Ishikawa (cell line): Measurements from ENCODE around the gene POU2F2.

Source experiments
- CEBPB ChIP-seq: IDR thresholded peaks from 2 replicates; pipeline ENCODE4 v1.6.1; 2012
- CREB1 ChIP-seq: IDR thresholded peaks from 2 replicates; pipeline ENCODE4 v1.6.1; 2012; ENCODE audit warnings: low read depth
- EGR1 ChIP-seq: IDR thresholded peaks from 2 replicates; pipeline ENCODE4 v1.6.1; 2012
- EP300 ChIP-seq: IDR thresholded peaks from 2 replicates; pipeline ENCODE4 v1.6.1; 2012; ENCODE audit warnings: borderline replicate concordance
- FOXM1 ChIP-seq: IDR thresholded peaks from 2 replicates; pipeline ENCODE4 v1.6.1; 2012; ENCODE audit warnings: low read depth, borderline replicate concordance
- MAX ChIP-seq: IDR thresholded peaks from 2 replicates; pipeline ENCODE4 v1.6.1; 2012
- NFIC ChIP-seq: IDR thresholded peaks from 2 replicates; pipeline ENCODE4 v1.6.1; 2012
- RAD21 ChIP-seq: IDR thresholded peaks from 2 replicates; pipeline ENCODE4 v1.6.1; 2012; ENCODE audit warnings: low read depth
- TAF1 ChIP-seq: IDR thresholded peaks from 2 replicates; pipeline ENCODE4 v1.6.1; 2012; ENCODE audit warnings: low read depth, mild to moderate bottlenecking
- TCF12 ChIP-seq: IDR thresholded peaks from 2 replicates; pipeline ENCODE4 v1.6.1; 2012; ENCODE audit warnings: low read depth
- TEAD4 ChIP-seq: IDR thresholded peaks from 2 replicates; pipeline ENCODE4 v1.6.1; 2012
- YY1 ChIP-seq: IDR thresholded peaks from 2 replicates; pipeline ENCODE4 v1.6.1; 2012; ENCODE audit warnings: low read depth
- ZBTB7A ChIP-seq: IDR thresholded peaks from 2 replicates; pipeline ENCODE4 v1.6.1; 2012; ENCODE audit warnings: low read depth
- TF ChIP-seq, protein P1 (sequence below): IDR thresholded peaks from 2 replicates; pipeline ENCODE4 v1.6.1; 2012
- TF ChIP-seq, protein P2 (sequence below): IDR thresholded peaks from 2 replicates; pipeline ENCODE4 v1.6.1; 2012; ENCODE audit warnings: low read depth, mild to moderate bottlenecking

Gene POU2F2

DNA sequence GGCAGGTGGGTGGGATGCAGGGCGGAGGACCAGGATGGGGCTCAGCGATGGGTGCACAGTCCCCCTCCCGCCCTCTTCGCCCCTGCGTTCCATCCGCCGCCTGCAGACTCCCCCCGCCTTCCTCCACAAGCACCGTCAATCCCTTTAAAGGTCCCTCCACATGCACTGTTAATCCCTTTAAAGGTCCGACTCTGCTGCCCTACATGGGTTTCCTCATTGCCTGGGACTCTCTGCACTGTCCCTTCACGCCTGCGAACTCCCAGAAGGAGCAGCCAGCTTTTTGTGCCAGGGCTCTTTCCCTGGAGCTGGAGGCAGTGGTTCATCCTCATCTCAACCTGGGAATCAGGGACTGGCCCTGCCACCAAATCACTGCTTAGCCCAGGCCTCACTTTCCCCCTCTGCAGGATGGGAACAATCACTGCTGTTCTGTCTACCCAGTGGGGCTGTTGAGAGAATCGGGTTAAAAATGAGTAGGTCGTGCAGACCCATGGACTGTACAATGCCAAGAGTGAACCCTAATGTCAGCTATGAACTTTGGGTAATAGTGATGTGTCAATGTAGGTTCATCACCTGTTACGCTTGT lies 35.9 kb downstream of the POU2F2 start:
- TF ChIP-seq EP300 (no peak), EGR1 (no peak), FOXM1 (no peak), TCF12 (no peak), RAD21 (no peak), ZBTB7A (no peak), TEAD4 (no peak), CREB1 (no peak), NFIC (no peak), YY1 (no peak), TAF1 (no peak), MAX (no peak), CEBPB (no peak)
- TF ChIP-seq, protein P1, sequence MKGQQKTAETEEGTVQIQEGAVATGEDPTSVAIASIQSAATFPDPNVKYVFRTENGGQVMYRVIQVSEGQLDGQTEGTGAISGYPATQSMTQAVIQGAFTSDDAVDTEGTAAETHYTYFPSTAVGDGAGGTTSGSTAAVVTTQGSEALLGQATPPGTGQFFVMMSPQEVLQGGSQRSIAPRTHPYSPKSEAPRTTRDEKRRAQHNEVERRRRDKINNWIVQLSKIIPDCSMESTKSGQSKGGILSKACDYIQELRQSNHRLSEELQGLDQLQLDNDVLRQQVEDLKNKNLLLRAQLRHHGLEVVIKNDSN = no peak
- TF ChIP-seq, protein P2, sequence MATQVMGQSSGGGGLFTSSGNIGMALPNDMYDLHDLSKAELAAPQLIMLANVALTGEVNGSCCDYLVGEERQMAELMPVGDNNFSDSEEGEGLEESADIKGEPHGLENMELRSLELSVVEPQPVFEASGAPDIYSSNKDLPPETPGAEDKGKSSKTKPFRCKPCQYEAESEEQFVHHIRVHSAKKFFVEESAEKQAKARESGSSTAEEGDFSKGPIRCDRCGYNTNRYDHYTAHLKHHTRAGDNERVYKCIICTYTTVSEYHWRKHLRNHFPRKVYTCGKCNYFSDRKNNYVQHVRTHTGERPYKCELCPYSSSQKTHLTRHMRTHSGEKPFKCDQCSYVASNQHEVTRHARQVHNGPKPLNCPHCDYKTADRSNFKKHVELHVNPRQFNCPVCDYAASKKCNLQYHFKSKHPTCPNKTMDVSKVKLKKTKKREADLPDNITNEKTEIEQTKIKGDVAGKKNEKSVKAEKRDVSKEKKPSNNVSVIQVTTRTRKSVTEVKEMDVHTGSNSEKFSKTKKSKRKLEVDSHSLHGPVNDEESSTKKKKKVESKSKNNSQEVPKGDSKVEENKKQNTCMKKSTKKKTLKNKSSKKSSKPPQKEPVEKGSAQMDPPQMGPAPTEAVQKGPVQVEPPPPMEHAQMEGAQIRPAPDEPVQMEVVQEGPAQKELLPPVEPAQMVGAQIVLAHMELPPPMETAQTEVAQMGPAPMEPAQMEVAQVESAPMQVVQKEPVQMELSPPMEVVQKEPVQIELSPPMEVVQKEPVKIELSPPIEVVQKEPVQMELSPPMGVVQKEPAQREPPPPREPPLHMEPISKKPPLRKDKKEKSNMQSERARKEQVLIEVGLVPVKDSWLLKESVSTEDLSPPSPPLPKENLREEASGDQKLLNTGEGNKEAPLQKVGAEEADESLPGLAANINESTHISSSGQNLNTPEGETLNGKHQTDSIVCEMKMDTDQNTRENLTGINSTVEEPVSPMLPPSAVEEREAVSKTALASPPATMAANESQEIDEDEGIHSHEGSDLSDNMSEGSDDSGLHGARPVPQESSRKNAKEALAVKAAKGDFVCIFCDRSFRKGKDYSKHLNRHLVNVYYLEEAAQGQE = no peak

DNA sequence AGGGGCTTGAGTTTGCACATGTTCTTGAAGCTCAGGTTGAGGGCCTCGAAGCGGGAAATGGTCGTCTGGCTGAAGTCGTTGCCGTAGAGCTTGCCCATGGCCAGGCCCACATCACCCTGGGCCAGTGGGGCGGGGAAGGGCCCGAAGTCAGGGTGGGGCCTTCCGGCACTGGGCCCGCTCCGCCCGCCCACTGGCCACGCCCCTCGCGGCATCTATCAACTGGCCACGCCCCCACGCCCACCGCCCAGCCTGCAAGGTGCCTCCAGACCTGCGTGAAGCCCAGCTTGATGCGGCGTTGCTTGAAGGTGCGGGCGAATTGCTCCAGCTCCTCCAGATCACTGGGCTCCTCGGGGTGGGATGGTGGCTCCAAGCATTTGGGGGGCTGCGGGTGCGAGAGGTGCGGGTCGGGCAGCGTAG lies 36.4 kb downstream of the POU2F2 start:
- TF ChIP-seq YY1 = no peak
- TF ChIP-seq, protein P2 = no peak
- no peak for TF ChIP-seq TCF12
- no peak for TF ChIP-seq TEAD4
- TF ChIP-seq CEBPB = no peak
- no peak for TF ChIP-seq RAD21
- TF ChIP-seq FOXM1 = no peak
- no peak for TF ChIP-seq EGR1
- no peak for TF ChIP-seq NFIC

DNA sequence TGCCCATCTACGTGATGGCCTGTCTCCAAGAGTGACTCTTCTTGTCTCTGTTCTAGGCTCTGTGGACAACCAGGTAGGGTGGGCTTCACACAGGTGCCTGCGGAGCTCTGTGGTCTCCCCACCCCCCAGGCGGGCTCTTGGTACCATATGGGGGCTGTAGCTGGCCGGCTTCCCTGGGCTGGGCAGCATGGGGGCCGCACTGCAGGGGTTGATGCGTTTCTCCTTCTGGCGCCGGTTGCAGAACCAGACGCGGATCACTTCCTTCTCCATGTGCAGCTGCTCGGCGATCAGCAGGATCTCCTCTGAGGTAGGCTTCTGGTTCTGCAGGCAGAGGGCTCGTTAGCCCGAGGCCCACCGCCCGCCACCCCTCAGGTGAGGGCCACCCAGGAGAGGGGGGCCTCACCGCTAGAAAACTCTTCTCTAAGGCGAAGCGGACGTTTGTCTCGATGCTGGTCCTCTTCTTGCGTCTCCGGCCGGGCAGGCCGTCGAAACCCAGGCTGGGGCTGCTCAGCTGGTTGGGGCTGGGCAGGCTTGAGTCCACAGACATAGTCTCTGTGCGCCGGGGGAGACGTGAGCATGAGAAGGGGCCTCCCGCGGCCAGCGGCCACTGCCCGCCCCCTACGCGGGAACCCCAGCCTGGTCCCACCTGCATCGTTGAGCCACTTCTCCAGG lies 37.0 kb downstream of the POU2F2 start:
- TF ChIP-seq TAF1 (no peak), MAX (no peak), RAD21 (no peak), NFIC (no peak), CEBPB (no peak), TEAD4 (no peak), EGR1 (no peak), FOXM1 (no peak), EP300 (no peak), CREB1 (no peak)
- TF ChIP-seq, protein P2 = no peak
- TF ChIP-seq, protein P1 = no peak

GRCh38 chr19:42093926-42094325 lies 38.3 kb downstream of the POU2F2 start:
- TF ChIP-seq NFIC = no peak
- TF ChIP-seq TEAD4 = no peak
- no peak for TF ChIP-seq EGR1
- TF ChIP-seq YY1 = no peak
- no peak for TF ChIP-seq MAX
- no peak for TF ChIP-seq FOXM1
- TF ChIP-seq, protein P1 = no peak
- TF ChIP-seq EP300 = no peak
- TF ChIP-seq, protein P2 = no peak
- no peak for TF ChIP-seq CREB1
- no peak for TF ChIP-seq CEBPB
- no peak for TF ChIP-seq TCF12
- TF ChIP-seq ZBTB7A = no peak
- no peak for TF ChIP-seq TAF1
- TF ChIP-seq RAD21 = no peak
